Renal cortical epithelial cell (primary cell): ENCODE results near the gene CD177. TPM values are rescaled to one million over a fixed set of nuclear protein-coding genes. Genes with fewer than 3 reads are reported as not detected.
"Not testable (repeated sequence)": the region's sequence is repeated elsewhere in the genome, so short reads cannot be mapped to it uniquely, and the experiment has no call there.

Experiments used
- DNase-seq: peaks from one replicate; pipeline ENCODE4 v3.0.0-alpha.2; 2011; ENCODE audit warnings: low read depth
- total RNA-seq: library from RNA; depleted of rRNA; stranded (reverse); fragments of >200 nt; gene quantifications from 2 replicates; pipeline ENCODE4 v1.2.3, GENCODE V29; 2014

CD177 gene
- total RNA-seq, 1 donor from 2014 or later = 2.5 TPM

GRCh38 chr19:43332058-43332922 lies 21.2 kb upstream of the CD177 start:
- no peak for DNase-seq

GRCh38 chr19:43336508-43336907 lies 17.0 kb upstream of the CD177 start:
- not testable (repeated sequence) for DNase-seq

DNA sequence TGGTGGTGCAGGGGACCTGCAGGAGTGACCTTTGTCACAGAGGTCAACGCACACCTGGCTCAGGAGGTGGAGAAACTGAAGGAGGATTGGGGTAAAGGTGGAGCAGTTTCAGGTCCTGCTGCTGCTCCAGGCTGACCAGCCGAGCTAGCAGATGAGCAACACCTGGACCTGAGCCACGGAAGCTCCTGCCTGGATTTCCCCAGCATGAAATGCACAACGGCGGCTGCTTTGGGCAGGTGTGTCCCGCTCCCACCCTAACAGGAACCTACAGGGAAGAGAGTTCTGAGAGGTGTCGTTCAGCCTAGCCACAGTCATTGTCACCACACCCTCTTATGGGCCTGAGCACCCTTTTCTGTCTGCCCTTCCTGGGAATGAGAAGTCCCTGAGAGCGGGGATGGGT lies 15.7 kb upstream of the CD177 start:
- no peak for DNase-seq

- no peak for DNase-seq
Observed at GRCh38 chr19:43338530-43338929, 15.0 kb upstream of the CD177 start.

DNA sequence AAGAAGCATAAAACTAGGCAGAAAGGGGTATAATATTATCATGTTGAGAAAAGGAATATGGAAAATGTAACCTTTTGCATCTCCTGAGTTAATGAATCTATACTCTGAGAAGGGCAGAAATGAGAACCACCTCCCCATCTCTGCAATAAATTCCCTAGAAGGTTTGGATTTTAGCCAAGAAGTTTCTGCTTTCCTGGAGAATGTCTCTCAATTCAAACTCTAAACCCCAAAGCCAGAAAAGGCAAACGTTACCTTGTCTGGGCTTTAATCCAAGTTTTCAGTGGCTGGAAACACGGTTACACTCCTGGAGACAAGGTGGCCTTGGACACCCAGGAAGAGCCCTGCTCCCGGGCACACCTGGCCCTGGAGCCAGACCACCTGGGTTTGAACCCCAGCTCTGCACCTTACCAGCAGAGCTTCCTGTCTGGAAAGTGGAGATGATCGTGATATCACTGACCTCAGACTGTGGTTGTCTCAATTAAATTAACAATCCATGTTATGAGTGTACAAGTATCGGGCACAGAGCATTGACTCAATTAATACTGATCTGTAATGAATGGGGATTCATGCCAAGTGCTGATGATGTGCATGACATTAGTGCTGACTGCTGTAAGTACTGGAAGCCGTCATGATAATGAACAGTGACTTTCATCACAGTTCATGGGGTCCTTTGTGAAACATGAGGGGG lies 14.1 kb upstream of the CD177 start:
- DNase-seq = peak; percentile 8

GRCh38 chr19:43340101-43340500 lies 13.4 kb upstream of the CD177 start:
- DNase-seq = not testable (repeated sequence)

DNA sequence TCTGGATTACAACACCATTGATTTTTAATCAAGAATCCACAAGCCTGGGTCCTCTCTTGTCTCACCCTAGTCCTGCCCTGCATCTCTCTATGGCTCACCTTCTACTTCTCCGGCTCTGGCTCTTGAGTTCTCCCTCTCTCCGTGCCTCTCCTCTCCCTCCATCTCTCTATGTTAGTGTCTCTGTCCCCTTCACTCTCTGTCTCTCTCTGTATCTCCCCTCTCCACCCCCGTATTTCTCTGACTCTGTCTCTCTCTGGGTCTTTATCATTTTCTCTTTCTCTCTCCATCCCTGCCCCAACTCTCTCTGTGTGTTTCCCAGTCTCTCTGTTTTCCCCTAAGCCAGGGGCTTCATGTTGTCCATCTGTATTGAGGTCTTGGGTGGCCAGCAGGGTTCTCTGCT lies 12.4 kb upstream of the CD177 start:
- DNase-seq = not testable (repeated sequence)

- DNase-seq = peak; percentile 82
Observed at GRCh38 chr19:43342104-43342503, 11.4 kb upstream of the CD177 start.

DNA sequence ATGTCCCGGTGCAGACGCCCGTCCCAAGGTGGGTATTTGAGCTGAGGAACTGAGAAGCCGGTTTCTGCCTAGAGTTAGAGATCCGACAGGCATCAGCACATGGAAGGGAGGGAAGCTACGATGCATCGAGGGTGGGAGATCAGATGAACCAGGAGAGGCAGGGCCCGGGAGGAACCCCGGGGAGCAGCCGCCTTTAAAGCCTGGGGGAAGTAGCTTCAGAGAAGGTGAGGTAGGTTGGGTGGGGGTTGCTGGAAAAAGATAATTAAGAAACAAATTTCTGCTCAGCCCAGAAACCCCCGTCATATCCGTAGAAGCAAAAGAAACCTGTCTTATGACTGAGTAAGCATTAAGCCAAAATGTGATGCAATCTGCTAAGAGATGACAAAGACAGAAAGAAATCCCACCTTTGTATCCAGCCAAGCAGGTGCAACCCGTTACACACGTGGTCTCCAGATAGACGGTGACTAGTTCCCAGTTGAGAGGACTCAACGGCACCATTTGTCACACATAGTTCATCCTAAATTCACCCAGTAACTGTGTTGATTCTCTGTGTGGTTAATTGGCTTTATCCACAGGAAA lies 9.1 kb upstream of the CD177 start:
- DNase-seq = not testable (repeated sequence)

DNA sequence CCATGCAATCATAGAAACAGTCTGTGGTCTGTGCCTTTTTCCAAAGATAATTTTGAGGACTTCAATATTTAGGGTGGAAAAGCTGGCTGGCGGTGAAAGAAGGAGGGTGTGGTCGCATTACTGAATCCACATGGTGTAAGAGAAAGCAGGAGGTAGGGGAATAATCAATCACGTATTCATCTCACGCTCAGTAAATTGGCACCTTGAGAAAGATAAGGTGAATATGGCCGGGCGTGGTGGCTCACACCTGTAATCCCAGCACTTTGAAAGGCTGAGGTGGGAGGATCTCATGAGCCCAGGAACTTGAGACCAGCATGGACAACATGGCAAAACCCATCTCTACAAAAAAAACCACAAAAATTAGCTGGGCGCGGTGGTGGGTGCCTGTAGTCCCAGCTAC lies 3.7 kb upstream of the CD177 start:
- not testable (repeated sequence) for DNase-seq

DNA sequence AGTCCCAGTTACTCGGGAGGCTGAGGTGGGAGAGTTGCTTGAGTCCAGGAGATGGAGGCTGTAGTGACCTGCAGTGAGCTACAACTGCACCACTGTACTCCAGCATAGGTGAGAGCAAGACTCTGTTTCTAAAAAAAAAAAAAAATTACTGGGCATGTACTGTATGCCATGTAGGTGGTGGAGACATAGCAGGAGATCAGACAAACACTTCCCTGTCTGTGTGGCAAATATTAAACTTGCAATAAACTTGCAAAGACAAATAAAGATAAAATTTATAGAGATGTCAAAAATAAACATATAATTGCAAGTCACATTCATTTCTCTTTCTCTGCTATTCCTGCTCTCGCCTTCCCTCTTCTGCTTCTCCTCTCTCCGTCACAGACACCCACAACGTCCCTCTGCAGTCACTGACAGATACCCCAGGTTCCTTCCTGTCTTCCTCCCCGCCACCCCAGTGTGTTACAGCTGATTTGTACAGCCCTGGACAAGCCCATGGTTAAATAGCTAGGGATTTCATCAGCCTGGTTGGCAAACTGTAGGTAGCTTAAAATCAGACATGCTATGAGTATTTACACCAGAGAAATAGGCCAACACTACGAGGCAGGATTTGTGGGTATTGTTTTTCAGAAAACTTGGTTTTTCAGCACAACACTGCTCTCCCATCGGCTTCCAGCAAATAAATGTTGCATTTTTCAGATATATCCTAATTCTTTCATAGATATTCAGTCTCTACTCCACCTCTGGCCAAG lies 1.3 kb upstream of the CD177 start:
- DNase-seq = no peak

DNA sequence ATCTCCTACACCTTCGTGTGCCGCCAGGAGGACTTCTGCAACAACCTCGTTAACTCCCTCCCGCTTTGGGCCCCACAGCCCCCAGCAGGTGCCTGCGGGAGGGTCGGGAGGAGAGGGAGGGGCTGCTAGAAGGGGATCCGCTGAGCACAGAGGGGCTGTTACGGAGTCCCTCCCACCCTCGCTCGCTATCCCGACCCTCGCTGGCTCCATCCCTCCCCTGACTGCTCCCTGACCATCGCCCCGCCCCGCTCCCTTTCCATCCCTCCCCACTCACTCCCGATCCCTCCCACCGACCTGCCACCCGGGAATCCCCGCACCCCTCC lies 780 bp downstream of the CD177 start:
- DNase-seq = no peak

DNA sequence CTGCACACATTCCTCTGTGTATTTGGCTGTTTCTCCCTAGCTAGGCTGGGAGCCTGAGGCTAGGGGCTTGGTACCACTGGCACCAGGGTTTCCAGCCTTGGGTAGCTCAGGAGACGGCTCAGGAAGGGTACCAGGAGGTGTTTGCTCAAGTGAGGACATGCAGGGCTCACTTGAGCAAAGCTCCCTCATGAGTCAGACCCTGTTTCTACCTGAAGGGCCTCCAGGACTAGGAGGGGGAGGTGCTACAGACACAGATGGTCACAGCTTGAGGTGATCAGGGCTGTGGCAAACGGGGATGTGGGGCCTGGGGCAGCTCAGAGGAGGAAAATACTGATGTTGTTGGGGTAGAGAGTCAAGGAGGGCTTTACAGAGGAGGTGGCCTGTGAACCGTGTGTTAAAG lies 3.3 kb downstream of the CD177 start:
- DNase-seq = not testable (repeated sequence)

DNA sequence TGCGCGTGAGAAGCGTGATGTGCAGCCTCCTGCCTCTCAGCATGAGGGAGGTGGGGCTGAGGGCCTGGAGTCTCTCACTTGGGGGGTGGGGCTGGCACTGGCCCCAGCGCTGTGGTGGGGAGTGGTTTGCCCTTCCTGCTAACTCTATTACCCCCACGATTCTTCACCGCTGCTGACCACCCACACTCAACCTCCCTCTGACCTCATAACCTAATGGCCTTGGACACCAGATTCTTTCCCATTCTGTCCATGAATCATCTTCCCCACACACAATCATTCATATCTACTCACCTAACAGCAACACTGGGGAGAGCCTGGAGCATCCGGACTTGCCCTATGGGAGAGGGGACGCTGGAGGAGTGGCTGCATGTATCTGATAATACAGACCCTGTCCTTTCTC lies 8.7 kb downstream of the CD177 start:
- DNase-seq = peak; percentile 13

- DNase-seq = no peak
Observed at GRCh38 chr19:43362745-43363144, 9.3 kb downstream of the CD177 start.

GRCh38 chr19:43365677-43366076 lies 12.2 kb downstream of the CD177 start:
- not testable (repeated sequence) for DNase-seq

GRCh38 chr19:43367822-43368221 lies 14.3 kb downstream of the CD177 start:
- DNase-seq = no peak

GRCh38 chr19:43368897-43369296 lies 15.4 kb downstream of the CD177 start:
- not testable (repeated sequence) for DNase-seq

GRCh38 chr19:43371909-43372308 lies 18.4 kb downstream of the CD177 start:
- DNase-seq = no peak

DNA sequence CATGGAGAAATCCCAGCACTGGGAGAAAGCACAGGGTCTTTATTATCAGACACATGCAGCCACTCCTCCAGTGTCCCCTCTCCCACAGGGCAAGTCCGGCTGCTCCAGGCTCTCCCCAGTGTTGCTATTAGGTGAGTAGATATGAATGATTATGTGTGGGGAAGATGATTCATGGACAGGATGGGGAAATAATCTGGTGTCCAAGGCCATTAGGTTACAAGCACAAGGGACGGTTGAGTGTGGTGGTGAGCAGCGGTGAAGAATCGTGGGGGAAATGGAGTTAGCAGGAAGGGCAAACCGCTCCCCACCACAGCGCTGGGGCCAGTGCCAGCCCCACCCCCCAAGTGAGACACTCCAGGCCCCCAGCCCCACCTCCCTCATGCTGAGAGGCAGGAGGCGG lies 19.0 kb downstream of the CD177 start:
- DNase-seq = no peak

GRCh38 chr19:43377624-43378023 lies 24.1 kb downstream of the CD177 start:
- DNase-seq = not testable (repeated sequence)

- DNase-seq = no peak
Observed at GRCh38 chr19:43380008-43380407, 26.5 kb downstream of the CD177 start.
